ENCODE measurements around the gene EEF1AKMT3. TPM values are rescaled to one million over a fixed set of nuclear protein-coding genes. Genes with fewer than 3 reads are reported as not detected.

EEF1AKMT3 gene
- polyA plus RNA-seq, 4 donors = 9.7 to 15.1 (median 12.1) TPM

Other genes with a start within 250 kb of the EEF1AKMT3 start
- gene MBD6, start 249.8 kb upstream of the EEF1AKMT3 start, polyA plus RNA-seq (ENCODE audit: insufficient read length in 4 of 4) = 10 to 100 TPM; 53.9 to 82.1 (median 62.1) TPM
- 100 to 1,000 TPM; 159 to 179 (median 166) TPM for gene DCTN2, start 225.4 kb upstream of the EEF1AKMT3 start, polyA plus RNA-seq (ENCODE audit: insufficient read length in 4 of 4)
- 1 to 10 TPM in 1 of 4 donors, under 1 TPM in 3; 0.24 to 1.3 (median 0.36) TPM for gene KIF5A, start 222.6 kb upstream of the EEF1AKMT3 start, polyA plus RNA-seq (ENCODE audit: insufficient read length in 4 of 4)
- gene PIP4K2C, start 181.4 kb upstream of the EEF1AKMT3 start, polyA plus RNA-seq (ENCODE audit: insufficient read length in 4 of 4) = 10 to 100 TPM; 41.6 to 47.4 (median 45.1) TPM
- gene DTX3, start 167.8 kb upstream of the EEF1AKMT3 start, polyA plus RNA-seq (ENCODE audit: insufficient read length in 4 of 4) = 10 to 100 TPM; 55.8 to 64.9 (median 57.0) TPM
- gene ARHGEF25, start 161.2 kb upstream of the EEF1AKMT3 start, polyA plus RNA-seq (ENCODE audit: insufficient read length in 4 of 4) = 10 to 100 TPM; 30.0 to 37.1 (median 32.9) TPM
- gene B4GALNT1, start 139.4 kb upstream of the EEF1AKMT3 start, polyA plus RNA-seq (ENCODE audit: insufficient read length in 4 of 4) = 1 to 10 TPM in 1 of 4 donors, under 1 TPM in 3; 0.82 to 1.2 (median 0.93) TPM
- 100 to 1,000 TPM; 209 to 223 (median 214) TPM for gene OS9, start 78.5 kb upstream of the EEF1AKMT3 start, polyA plus RNA-seq (ENCODE audit: insufficient read length in 4 of 4)
- gene AGAP2, start 33.9 kb upstream of the EEF1AKMT3 start, polyA plus RNA-seq (ENCODE audit: insufficient read length in 4 of 4) = 1 to 10 TPM in 2 of 4 donors, under 1 TPM in 2; 0.73 to 2.0 (median 1.1) TPM
- 100 to 1,000 TPM in 2 of 4 donors, 10 to 100 TPM in 2; 92.0 to 109 (median 100) TPM for gene TSPAN31, start 27.6 kb upstream of the EEF1AKMT3 start, polyA plus RNA-seq (ENCODE audit: insufficient read length in 4 of 4)
- gene CDK4, start 20.3 kb upstream of the EEF1AKMT3 start, polyA plus RNA-seq (ENCODE audit: insufficient read length in 4 of 4) = 100 to 1,000 TPM; 218 to 258 (median 236) TPM
- gene MARCHF9, start 17.5 kb upstream of the EEF1AKMT3 start, polyA plus RNA-seq (ENCODE audit: insufficient read length in 4 of 4) = 10 to 100 TPM; 17.7 to 21.0 (median 19.4) TPM
- gene CYP27B1, start 5.5 kb upstream of the EEF1AKMT3 start, polyA plus RNA-seq (ENCODE audit: insufficient read length in 4 of 4) = 1 to 10 TPM in 3 of 4 donors, under 1 TPM in 1; 1.00 to 1.5 (median 1.1) TPM
- 10 to 100 TPM; 29.0 to 33.4 (median 29.9) TPM for gene METTL1, start 509 bp upstream of the EEF1AKMT3 start, polyA plus RNA-seq (ENCODE audit: insufficient read length in 4 of 4)
- 10 to 100 TPM; 40.8 to 52.9 (median 45.5) TPM for gene TSFM, start 10.2 kb downstream of the EEF1AKMT3 start, polyA plus RNA-seq (ENCODE audit: insufficient read length in 4 of 4)
- 10 to 100 TPM in 2 of 4 donors, 1 to 10 TPM in 2; 6.0 to 13.0 (median 9.7) TPM for gene AVIL, start 46.1 kb downstream of the EEF1AKMT3 start, polyA plus RNA-seq (ENCODE audit: insufficient read length in 4 of 4)
- gene CTDSP2, start 74.1 kb downstream of the EEF1AKMT3 start, polyA plus RNA-seq (ENCODE audit: insufficient read length in 4 of 4) = 100 to 1,000 TPM; 256 to 278 (median 266) TPM
- 10 to 100 TPM in 3 of 4 donors, 1 to 10 TPM in 1; 9.5 to 12.4 (median 10.9) TPM for gene ATP23, start 169.0 kb downstream of the EEF1AKMT3 start, polyA plus RNA-seq (ENCODE audit: insufficient read length in 4 of 4)